Measurements from ENCODE around the gene KLHL22.

KLHL22 gene

GRCh38 chr22:20430720-20431510, 64.7 kb downstream of the KLHL22 start:
- peak; percentile 68 to 80 (median 72) for DNase-seq

GRCh38 chr22:20430101-20430719, 65.4 kb downstream of the KLHL22 start:
- no peak for DNase-seq

GRCh38 chr22:20429254-20430100, 66.1 kb downstream of the KLHL22 start:
- DNase-seq, result peak; percentile 79 to 96 (median 91)

GRCh38 chr22:20428496-20429253, 66.9 kb downstream of the KLHL22 start:
- DNase-seq, result no peak

GRCh38 chr22:20427945-20428417, 67.6 kb downstream of the KLHL22 start:
- DNase-seq, result no peak

GRCh38 chr22:20427104-20427944, 68.3 kb downstream of the KLHL22 start:
- no peak for DNase-seq

- no peak for DNase-seq
These were observed 69.4 kb downstream of the KLHL22 start for GRCh38 chr22:20426259-20426615.

- peak in 2 of 3 donors; percentile 22 to 50 for DNase-seq
These were observed 69.9 kb downstream of the KLHL22 start for GRCh38 chr22:20425566-20426258.

GRCh38 chr22:20424932-20425565, 70.5 kb downstream of the KLHL22 start:
- DNase-seq, result peak in 2 of 3 donors; percentile 20 to 36

- no peak for DNase-seq
These were observed 71.0 kb downstream of the KLHL22 start for GRCh38 chr22:20424568-20424931.

- no peak for DNase-seq
These were observed 71.6 kb downstream of the KLHL22 start for GRCh38 chr22:20423906-20424551.

- DNase-seq, result no peak
These were observed 72.3 kb downstream of the KLHL22 start for GRCh38 chr22:20423008-20423905.

- DNase-seq, result no peak
These were observed 73.2 kb downstream of the KLHL22 start for GRCh38 chr22:20422271-20423007.

GRCh38 chr22:20421507-20421874, 74.1 kb downstream of the KLHL22 start:
- DNase-seq, result no peak

GRCh38 chr22:20420157-20420842, 75.3 kb downstream of the KLHL22 start:
- DNase-seq, result no peak

- DNase-seq, result no peak
These were observed 76.0 kb downstream of the KLHL22 start for GRCh38 chr22:20419664-20419951.

GRCh38 chr22:20418211-20418788, 77.3 kb downstream of the KLHL22 start:
- DNase-seq, result peak; percentile 76 to 82 (median 80)
